SK-N-MC (cell line): Measurements from ENCODE around the gene FDX1.

ENCODE experiments used
- EZH2 ChIP-seq: fragments of 200-600 bp; sonication (generic); IDR thresholded peaks from one replicate; pipeline ENCODE4 v1.6.1; 2017; ENCODE audit warnings: antibody characterized with exemption
- POLR2AphosphoS5 ChIP-seq: IDR thresholded peaks from 2 replicates; pipeline ENCODE4 v1.6.1; 2012; ENCODE audit warnings: mild to moderate bottlenecking, low read depth, low read length, borderline replicate concordance

DNA sequence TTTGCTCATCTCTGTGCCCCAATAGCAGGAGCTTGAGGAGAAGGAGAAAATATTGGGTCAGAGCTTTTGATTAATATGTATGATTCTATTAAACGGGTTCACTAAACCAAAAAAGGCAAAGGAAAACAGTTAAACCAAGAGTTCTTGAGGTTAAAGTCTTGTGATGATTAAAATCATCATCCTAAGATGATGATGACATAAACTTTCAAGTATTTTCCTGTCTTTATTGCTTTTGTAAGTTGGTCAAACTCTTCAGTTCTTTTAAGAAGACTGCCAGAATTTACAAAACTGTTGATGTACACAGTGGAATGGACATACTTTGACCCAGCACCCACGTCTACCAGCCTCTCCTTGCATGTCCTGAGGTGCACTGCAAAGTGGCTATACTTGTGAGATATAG is 41.0 kb downstream of the FDX1 start:
- TF ChIP-seq EZH2 = no peak
- no peak for TF ChIP-seq POLR2AphosphoS5
